Keratinocyte (primary cell): Measurements from ENCODE around the gene PRKAA1.

Source experiments
- CTCF ChIP-seq, 3 experiments: IDR thresholded peaks in 1 of 3; conservative IDR thresholded peaks in 1 of 3; optimal IDR thresholded peaks in 1 of 3; 2 replicates in 2 of 3; 3 replicates in 1 of 3; pipeline versions ENCODE3 to v1.5.1; 2011; ENCODE audit warnings: low read length in 3 of 3, mild to moderate bottlenecking in 3 of 3, moderate library complexity in 2 of 3, control low read depth in 1 of 3, inconsistent platforms in 1 of 3; ENCODE audit not compliant: insufficient read depth in 2 of 3; ENCODE audit errors: extremely low read depth in 1 of 3
- EZH2 ChIP-seq: IDR thresholded peaks from one replicate; pipeline ENCODE4 v1.6.1; 2012; ENCODE audit warnings: inconsistent platforms, mild to moderate bottlenecking, low read length, moderate library complexity

GRCh38 chr5:40733879-40734563, 64.2 kb downstream of the PRKAA1 start:
- TF ChIP-seq CTCF (optimal IDR thresholded peaks at IDR 0.05 in 1 of 3, IDR thresholded peaks at IDR 0.05 in 1 of 3, conservative IDR thresholded peaks at IDR 0.05 in 1 of 3; ENCODE audit: extremely low read depth in 1 of 3, insufficient read depth in 2 of 3, low read length in 3 of 3) (no peak), EZH2 (no peak)
